Keratinocyte (primary cell): Measurements from ENCODE around the gene CLECL1. TPM values are rescaled to one million over a fixed set of nuclear protein-coding genes. Genes with fewer than 3 reads are reported as not detected.

ENCODE experiments used
- DNase-seq: peaks from one replicate; pipeline ENCODE4 v3.0.0-alpha.2; 2011; ENCODE audit warnings: low read depth, missing footprints, low spot score
- FAIRE-seq: peaks from 2 replicates; lab custom pipeline; 2011; peaks lifted over from hg19 to GRCh38; lab: Jason Lieb, UNC
- H2AFZ ChIP-seq: 2 replicates; pipeline ENCODE4 v1.6.0; 2012; ENCODE audit warnings: low read length, control low read depth, inconsistent platforms; ENCODE audit not compliant: control insufficient read depth
- H3K27ac ChIP-seq: 2 replicates; pipeline ENCODE4 v1.5.1; 2011; ENCODE audit warnings: low read length; ENCODE audit not compliant: control insufficient read depth, insufficient read depth
- H3K27me3 ChIP-seq: 3 replicates; pipeline ENCODE4 v1.6.0; 2011; ENCODE audit warnings: low read length; ENCODE audit not compliant: control insufficient read depth, insufficient read depth; ENCODE audit errors: extremely low read depth
- H3K36me3 ChIP-seq, 2 experiments: 2 replicates in 1 of 2; 3 replicates in 1 of 2; pipeline ENCODE4 v1.5.1; 2011; ENCODE audit warnings: low read length in 2 of 2, mild to moderate bottlenecking in 1 of 2; ENCODE audit not compliant: control insufficient read depth in 2 of 2, insufficient read depth in 2 of 2; ENCODE audit errors: extremely low read depth in 1 of 2
- H3K4me1 ChIP-seq: 3 replicates; pipeline ENCODE4 v1.5.1; 2011; ENCODE audit warnings: low read length; ENCODE audit not compliant: control insufficient read depth, insufficient read depth; ENCODE audit errors: extremely low read depth
- H3K4me2 ChIP-seq: 3 replicates; pipeline ENCODE4 v1.6.0; 2011; ENCODE audit warnings: low read depth, low read length; ENCODE audit not compliant: control insufficient read depth, insufficient read depth; ENCODE audit errors: extremely low read depth
- H3K4me3 ChIP-seq, 3 experiments: fragments of 200-600 bp in 1 of 3; sonication (generic) in 1 of 3; 2 replicates in 2 of 3; 3 replicates in 1 of 3; pipeline ENCODE4 v1.5.1; 2011 to 2016; ENCODE audit warnings: low read length in 3 of 3, mild to moderate bottlenecking in 3 of 3, control low read depth in 2 of 3, inconsistent platforms in 1 of 3, low read depth in 1 of 3, mixed read lengths in 1 of 3, mixed run types in 1 of 3, moderate library complexity in 1 of 3; ENCODE audit not compliant: control insufficient read depth in 2 of 3, insufficient read depth in 2 of 3; ENCODE audit errors: extremely low read depth in 1 of 3
- H3K79me2 ChIP-seq: 2 replicates; pipeline ENCODE4 v1.6.0; 2012; ENCODE audit warnings: low read length; ENCODE audit not compliant: control insufficient read depth, insufficient read depth
- H3K9ac ChIP-seq: 3 replicates; pipeline ENCODE4 v1.6.0; 2011; ENCODE audit warnings: low read length; ENCODE audit not compliant: control insufficient read depth, insufficient read depth; ENCODE audit errors: extremely low read depth
- H3K9me1 ChIP-seq: 3 replicates; pipeline ENCODE4 v1.6.0; 2011; ENCODE audit warnings: low read length; ENCODE audit not compliant: control insufficient read depth, insufficient read depth; ENCODE audit errors: extremely low read depth
- H3K9me3 ChIP-seq: 2 replicates; pipeline ENCODE4 v1.5.1; 2012; ENCODE audit warnings: low read depth, low read length; ENCODE audit not compliant: control insufficient read depth
- H4K20me1 ChIP-seq: 3 replicates; pipeline ENCODE4 v1.6.0; 2011; ENCODE audit warnings: low read length; ENCODE audit not compliant: control insufficient read depth, insufficient read depth; ENCODE audit errors: extremely low read depth
- CTCF ChIP-seq, 3 experiments: IDR thresholded peaks in 1 of 3; conservative IDR thresholded peaks in 1 of 3; optimal IDR thresholded peaks in 1 of 3; 2 replicates in 2 of 3; 3 replicates in 1 of 3; pipeline versions ENCODE3 to v1.5.1; 2011; ENCODE audit warnings: low read length in 3 of 3, mild to moderate bottlenecking in 3 of 3, moderate library complexity in 2 of 3, control low read depth in 1 of 3, inconsistent platforms in 1 of 3; ENCODE audit not compliant: insufficient read depth in 2 of 3; ENCODE audit errors: extremely low read depth in 1 of 3
- EZH2 ChIP-seq: IDR thresholded peaks from one replicate; pipeline ENCODE4 v1.6.1; 2012; ENCODE audit warnings: inconsistent platforms, mild to moderate bottlenecking, low read length, moderate library complexity
- dilution Hi-C: fragments of 300-500 bp; cut with MboI; formaldehyde crosslinking; loops from one replicate; pipeline ENCODE4 v1.7.0; 2020; ENCODE audit warnings: low sequenced_read_pairs; ENCODE audit not compliant: extremely low pct_ligation_motif_present
- polyA plus RNA-seq, 5 experiments: library from polyadenylated mRNA; depleted of rRNA in 3 of 5; stranded (reverse) in 3 of 5; stranded (forward) in 1 of 5; unstranded in 1 of 5; fragments of >200 nt; gene quantifications; 1 replicate in 1 of 5; 2 replicates in 3 of 5; 3 replicates in 1 of 5; pipeline versions ENCODE4 v1.2.1 to v1.2.3, GENCODE V29; 2011 to 2012; ENCODE audit warnings: missing spikeins in 2 of 5, low read depth in 1 of 5, low replicate concordance in 1 of 5

CLECL1 gene
- polyA plus RNA-seq, 1 donor (not counting 4 experiments of a cell fraction or from before 2014, with no cell fraction given), result not detected

DNA sequence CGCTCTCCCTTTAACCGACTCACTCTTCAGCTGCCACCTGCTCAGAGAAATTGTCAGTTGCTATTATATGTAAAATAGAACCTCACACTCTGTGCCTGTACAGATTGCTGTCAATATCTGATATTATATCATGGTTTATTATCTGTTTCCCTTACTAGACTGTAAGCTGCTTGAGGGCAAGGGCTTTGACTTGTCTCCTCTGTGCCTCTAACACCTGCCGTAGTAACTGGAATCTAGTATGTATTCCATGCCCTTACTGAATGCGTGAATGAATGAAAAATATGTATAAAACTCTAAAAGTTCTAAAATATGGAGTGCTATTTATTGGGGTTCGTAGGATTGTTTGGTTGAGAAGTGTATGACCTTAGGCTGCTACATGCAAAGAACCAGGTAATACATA, 29.5 kb upstream of the CLECL1 start:
- TF ChIP-seq EZH2, result no peak
- no peak for TF ChIP-seq CTCF (optimal IDR thresholded peaks at IDR 0.05 in 1 of 3, IDR thresholded peaks at IDR 0.05 in 1 of 3, conservative IDR thresholded peaks at IDR 0.05 in 1 of 3; ENCODE audit: extremely low read depth in 1 of 3, insufficient read depth in 2 of 3, low read length in 3 of 3)
- Histone ChIP-seq H3K27ac (no peak overlapping the region), H4K20me1 (no peaks in the 10 kb centered on the region), H3K4me1 (no peaks in the 10 kb centered on the region), H3K27me3 (no peaks in the 10 kb centered on the region), H2AFZ (no peak overlapping the region), H3K79me2 (no peaks in the 10 kb centered on the region), H3K36me3 (no peaks in the 10 kb centered on the region), H3K4me2 (no peak overlapping the region), H3K9me1 (no peaks in the 10 kb centered on the region), H3K9me3 (no peaks in the 10 kb centered on the region), H3K9ac (no peak overlapping the region), H3K4me3 (no peak overlapping the region)
- no peak for DNase-seq
- no peak for FAIRE-seq
- dilution Hi-C loops, result no loop called here

DNA sequence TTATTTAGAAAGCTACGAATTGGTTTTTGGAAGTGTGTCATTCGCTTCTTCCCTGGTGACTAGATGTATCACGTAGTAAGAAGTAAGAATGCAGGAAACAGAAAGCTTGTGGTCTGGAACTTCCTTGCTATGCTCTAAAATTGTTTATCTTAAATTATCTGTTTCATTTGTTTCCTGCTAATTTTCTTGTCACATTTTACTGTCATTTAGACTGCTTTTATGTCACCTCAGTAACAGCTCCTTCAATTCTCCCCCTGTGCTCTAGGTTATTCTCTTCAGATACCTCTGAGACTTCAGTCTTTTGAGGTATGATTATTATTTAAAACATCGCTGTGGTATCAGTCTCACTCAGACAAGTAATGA, 28.5 kb upstream of the CLECL1 start:
- H3K4me2 ChIP-seq, result no peak overlapping the region
- no peaks in the 10 kb centered on the region for H3K36me3 ChIP-seq
- no peak overlapping the region for H3K27ac ChIP-seq
- no peaks in the 10 kb centered on the region for H3K27me3 ChIP-seq
- TF ChIP-seq EZH2, result no peak
- no peak for TF ChIP-seq CTCF (optimal IDR thresholded peaks at IDR 0.05 in 1 of 3, IDR thresholded peaks at IDR 0.05 in 1 of 3, conservative IDR thresholded peaks at IDR 0.05 in 1 of 3; ENCODE audit: extremely low read depth in 1 of 3, insufficient read depth in 2 of 3, low read length in 3 of 3)
- no peak overlapping the region for H2AFZ ChIP-seq
- DNase-seq, result no peak
- dilution Hi-C loops, result no loop called here
- H3K9ac ChIP-seq, result no peak overlapping the region
- FAIRE-seq, result no peak
- H3K4me3 ChIP-seq, result no peak overlapping the region
- H3K9me1 ChIP-seq, result no peaks in the 10 kb centered on the region
- no peaks in the 10 kb centered on the region for H3K79me2 ChIP-seq
- no peaks in the 10 kb centered on the region for H3K9me3 ChIP-seq
- no peaks in the 10 kb centered on the region for H4K20me1 ChIP-seq
- no peaks in the 10 kb centered on the region for H3K4me1 ChIP-seq
